ENCODE results near the gene CX3CL1. TPM values are rescaled to one million over a fixed set of nuclear protein-coding genes. Genes with fewer than 3 reads are reported as not detected.

Gene CX3CL1
- total and polyA plus RNA-seq, 2 donors (not counting 1 experiment from before 2014, with no cell fraction given) = not detected

GRCh38 chr16:57394444-57394843, 22.2 kb downstream of the CX3CL1 start:
- no peaks in the 10 kb centered on the region for H3K27me3 ChIP-seq (replicated peaks in 1 of 4; ENCODE audit: control extremely low read depth in 1 of 4, control insufficient read depth in 3 of 4, insufficient read depth in 4 of 4, low read length in 3 of 4)
- no peaks in the 10 kb centered on the region for H3K36me3 ChIP-seq (replicated peaks in 1 of 2; ENCODE audit: control extremely low read depth in 1 of 2, control insufficient read depth in 1 of 2, extremely low read depth in 1 of 2, insufficient read depth in 2 of 2, low read length in 1 of 2)
- H4K20me1 ChIP-seq (ENCODE audit: control insufficient read depth, insufficient read depth, low read length, poor library complexity, severe bottlenecking) = no peaks in the 10 kb centered on the region
- intact Hi-C loops (cut with micrococcal nuclease) = no loop called here
- H3K4me1 Mint-ChIP-seq = peaks cover 3% of the 10 kb centered on the region
- no peak overlapping the region for H3K27ac Mint-ChIP-seq
- ChIA-PET CTCF (no interaction called here), POLR2A (no interaction called here)
- H3K79me2 ChIP-seq (ENCODE audit: control insufficient read depth, insufficient read depth, low read length) = no peaks in the 10 kb centered on the region
- no peak overlapping the region for H3K4me3 Mint-ChIP-seq
- H3K9me3 Mint-ChIP-seq (ENCODE audit: insufficient read depth) = no peaks in the 10 kb centered on the region
- no peak overlapping the region for H3K4me3 ChIP-seq (ENCODE audit: control extremely low read depth in 1 of 5, extremely low read depth in 1 of 5, insufficient read depth in 1 of 5, low read depth in 2 of 5, low read length in 4 of 5)
- no peak overlapping the region for H3K27ac ChIP-seq (ENCODE audit: low read length in 2 of 2)
- TF ChIP-seq EZH2 (IDR thresholded peaks at IDR 0.05; ENCODE audit: borderline replicate concordance, insufficient read depth, low read depth, low read length, poor library complexity, severe bottlenecking) (no peak), CTCF (IDR thresholded peaks at IDR 0.05) (no peak)
- H3K9ac ChIP-seq (ENCODE audit: low read length) = no peak overlapping the region
- 84% methylated on average over 7 of the region's 7 CpGs for WGBS (ENCODE audit: insufficient coverage)
- H3K9me3 ChIP-seq (ENCODE audit: control extremely low read depth in 1 of 3, control insufficient read depth in 2 of 3, insufficient read depth in 1 of 3, low read length in 2 of 3) = peaks cover 0 to 10% (median 0%) of the 10 kb centered on the region in 3 donors
- no peak overlapping the region for H3K4me2 ChIP-seq (replicated peaks; ENCODE audit: low read depth, low read length, poor library complexity, severe bottlenecking)
- ATAC-seq (ENCODE audit: low read depth) = no peak
- no peak overlapping the region for H2AFZ ChIP-seq (ENCODE audit: insufficient read depth, low read depth, low read length, poor library complexity, severe bottlenecking)
- peaks cover under 1 to 2% of the 10 kb centered on the region in 2 donors for H3K4me1 ChIP-seq (ENCODE audit: control insufficient read depth in 2 of 2, insufficient read depth in 2 of 2, low read length in 2 of 2)
- no peak for DNase-seq
- no peaks in the 10 kb centered on the region for H3K27me3 Mint-ChIP-seq

- H3K4me1 ChIP-seq (ENCODE audit: control insufficient read depth in 2 of 2, insufficient read depth in 2 of 2, low read length in 2 of 2) = peaks cover 7% of the 10 kb centered on the region in 2 donors
- intact Hi-C loops (cut with micrococcal nuclease) = no loop called here
- TF ChIP-seq CTCF (IDR thresholded peaks at IDR 0.05) = no peak
- TF ChIP-seq EZH2 (IDR thresholded peaks at IDR 0.05; ENCODE audit: borderline replicate concordance, insufficient read depth, low read depth, low read length, poor library complexity, severe bottlenecking) = no peak
- Mint-ChIP-seq H3K27ac (no peak overlapping the region), H3K9me3 (ENCODE audit: insufficient read depth) (no peaks in the 10 kb centered on the region), H3K4me3 (no peak overlapping the region), H3K27me3 (no peaks in the 10 kb centered on the region), H3K4me1 (peaks cover 8% of the 10 kb centered on the region)
- WGBS (ENCODE audit: insufficient coverage) = 83% methylated on average over 3 of the region's 5 CpGs
- DNase-seq (no peak), ATAC-seq (ENCODE audit: low read depth) (no peak)
- POLR2A ChIA-PET = no interaction called here
- CTCF ChIA-PET = interaction anchor here (0.9 to 6.9 kb wide), 2 partner anchors 23 to 38 kb away, joined by 3 to 31 read pairs; no protein-coding TSS in a partner anchor
- H3K9me3 ChIP-seq (ENCODE audit: control extremely low read depth in 1 of 3, control insufficient read depth in 2 of 3, insufficient read depth in 1 of 3, low read length in 2 of 3) = peaks cover 0 to 10% (median 0%) of the 10 kb centered on the region in 3 donors
- no peak overlapping the region for H3K4me2 ChIP-seq (replicated peaks; ENCODE audit: low read depth, low read length, poor library complexity, severe bottlenecking)
- H4K20me1 ChIP-seq (ENCODE audit: control insufficient read depth, insufficient read depth, low read length, poor library complexity, severe bottlenecking) = no peaks in the 10 kb centered on the region
- H3K27me3 ChIP-seq (replicated peaks in 1 of 4; ENCODE audit: control extremely low read depth in 1 of 4, control insufficient read depth in 3 of 4, insufficient read depth in 4 of 4, low read length in 3 of 4) = no peaks in the 10 kb centered on the region
- H2AFZ ChIP-seq (ENCODE audit: insufficient read depth, low read depth, low read length, poor library complexity, severe bottlenecking) = no peak overlapping the region
- H3K27ac ChIP-seq (ENCODE audit: low read length in 2 of 2) = no peak overlapping the region
- H3K4me3 ChIP-seq (ENCODE audit: control extremely low read depth in 1 of 5, extremely low read depth in 1 of 5, insufficient read depth in 1 of 5, low read depth in 2 of 5, low read length in 4 of 5) = no peak overlapping the region
- H3K36me3 ChIP-seq (replicated peaks in 1 of 2; ENCODE audit: control extremely low read depth in 1 of 2, control insufficient read depth in 1 of 2, extremely low read depth in 1 of 2, insufficient read depth in 2 of 2, low read length in 1 of 2) = no peaks in the 10 kb centered on the region
- H3K9ac ChIP-seq (ENCODE audit: low read length) = no peak overlapping the region
- no peaks in the 10 kb centered on the region for H3K79me2 ChIP-seq (ENCODE audit: control insufficient read depth, insufficient read depth, low read length)
These were observed 22.7 kb downstream of the CX3CL1 start for GRCh38 chr16:57395026-57395425.

Data from B cell (primary cell).